CD8-positive, alpha-beta memory T cell (primary cell): Measurements from ENCODE around the gene ZNF536. TPM values are rescaled to one million over a fixed set of nuclear protein-coding genes. Genes with fewer than 3 reads are reported as not detected.

Experiments
- CTCF ChIA-PET: fragments of 350-600 bp; sonication (Branson Sonifier 250); formaldehyde crosslinking; loops from one replicate; lab custom pipeline; 2021; ENCODE audit warnings: antibody characterized with exemption; lab: Charles Lee
- POLR2A ChIA-PET: fragments of 350-600 bp; sonication (Branson Sonifier 250); formaldehyde crosslinking; loops from one replicate; lab custom pipeline; 2021; ENCODE audit warnings: antibody characterized with exemption; lab: Charles Lee
- DNase-seq, 5 donors: peaks; one replicate each; pipeline versions ENCODE4 v3.0.0 to v3.0.0-alpha.2; 2020 to 2022; ENCODE audit warnings: mixed read lengths in 1 of 5
- H3K27ac ChIP-seq: one replicate; pipeline ENCODE4 v1.7.0; 2013; ENCODE audit warnings: low read depth, mild to moderate bottlenecking, low read length, moderate library complexity
- H3K27me3 ChIP-seq: 2 replicates; pipeline ENCODE4 v1.7.0; 2013; ENCODE audit warnings: low read length, mild to moderate bottlenecking; ENCODE audit not compliant: insufficient read depth, poor library complexity, severe bottlenecking
- H3K36me3 ChIP-seq: 2 replicates; pipeline ENCODE4 v1.7.0; 2013; ENCODE audit warnings: mild to moderate bottlenecking, low read length, moderate library complexity; ENCODE audit not compliant: insufficient read depth
- H3K4me1 ChIP-seq: 2 replicates; pipeline ENCODE4 v1.7.0; 2013; ENCODE audit warnings: mild to moderate bottlenecking, low read length, moderate library complexity; ENCODE audit not compliant: insufficient read depth
- H3K4me3 ChIP-seq: 2 replicates; pipeline ENCODE4 v1.7.0; 2013; ENCODE audit warnings: mild to moderate bottlenecking, low read length
- H3K9me3 ChIP-seq: 2 replicates; pipeline ENCODE4 v1.7.0; 2013; ENCODE audit warnings: mild to moderate bottlenecking, low read length
- H3K27ac Mint-ChIP-seq, 8 donors: one replicate each; pipeline ENCODE4 v1.8.0; 2020 to 2021; ENCODE audit warnings: mixed read lengths in 8 of 8, mild to moderate bottlenecking in 6 of 8, inconsistent platforms in 3 of 8, moderate library complexity in 3 of 8
- H3K27me3 Mint-ChIP-seq, 2 donors: one replicate each; pipeline ENCODE4 v1.8.0; 2020 to 2021; ENCODE audit warnings: mixed read lengths in 2 of 2, mild to moderate bottlenecking in 1 of 2, moderate library complexity in 1 of 2
- H3K36me3 Mint-ChIP-seq, 3 donors: one replicate each; pipeline ENCODE4 v1.8.0; 2020 to 2021; ENCODE audit warnings: mixed read lengths in 3 of 3, inconsistent platforms in 1 of 3, mild to moderate bottlenecking in 1 of 3
- H3K4me1 Mint-ChIP-seq, 3 donors: one replicate each; pipeline ENCODE4 v1.8.0; 2020 to 2021; ENCODE audit warnings: mixed read lengths in 3 of 3, inconsistent platforms in 1 of 3, mild to moderate bottlenecking in 1 of 3
- H3K4me3 Mint-ChIP-seq, 7 donors: one replicate each; pipeline ENCODE4 v1.8.0; 2020 to 2021; ENCODE audit warnings: mixed read lengths in 7 of 7, mild to moderate bottlenecking in 6 of 7, moderate library complexity in 4 of 7, inconsistent platforms in 2 of 7
- H3K9me3 Mint-ChIP-seq, 5 donors: one replicate each; pipeline ENCODE4 v1.8.0; 2020 to 2022; ENCODE audit warnings: mixed read lengths in 5 of 5, mild to moderate bottlenecking in 3 of 5, moderate library complexity in 2 of 5, inconsistent platforms in 1 of 5
- polyA plus RNA-seq: library from polyadenylated mRNA; unstranded; fragments of 300-500 nt; fragmentation: Illumina TruSeq; gene quantifications from one replicate; pipeline ENCODE4 v1.2.3, GENCODE V29; 2021
- total RNA-seq, 2 experiments: library from RNA; stranded (reverse); gene quantifications; one replicate each; pipeline ENCODE4 v1.2.3, GENCODE V29; 2021

The ZNF536 gene
- total and polyA plus RNA-seq, 3 experiments from 2014 or later, result not detected

DNA sequence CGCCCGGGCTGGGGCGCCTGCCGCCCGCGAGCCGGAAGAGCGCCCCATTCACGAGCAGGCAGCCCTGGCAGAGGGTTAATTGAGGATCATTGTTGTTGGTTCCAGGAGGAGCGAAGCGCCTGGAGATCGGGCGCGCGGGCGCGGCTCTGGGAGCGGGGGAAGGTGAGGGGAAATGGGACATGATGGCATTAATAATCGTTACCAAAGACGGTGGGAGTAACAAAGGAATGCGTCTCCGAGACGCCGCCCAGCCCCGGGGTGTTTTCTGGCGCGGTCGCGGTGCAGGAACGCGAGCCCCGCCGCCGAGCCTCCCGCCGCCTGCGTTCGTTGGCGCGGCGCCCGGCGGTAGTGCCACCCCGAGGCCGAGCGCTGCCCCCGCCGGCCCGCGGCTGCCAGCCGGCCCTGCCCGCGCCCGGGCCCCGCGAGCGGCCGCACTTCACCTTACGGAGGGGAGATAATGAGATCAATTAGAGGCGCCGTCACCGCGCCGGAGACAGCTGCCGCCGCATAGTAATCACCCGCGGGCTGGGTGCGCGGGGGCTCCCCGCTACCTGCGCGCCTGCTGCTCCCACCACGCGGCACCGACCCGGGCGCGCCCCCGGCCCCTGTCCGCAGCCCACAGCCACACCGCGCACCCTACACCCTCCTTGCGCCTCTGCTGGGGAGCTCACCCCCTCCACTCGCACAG, 2.8 kb downstream of the ZNF536 start:
- POLR2A ChIA-PET, result no interaction called here
- Mint-ChIP-seq H3K4me1 (peaks cover 0 to 5% (median 0%) of the 10 kb centered on the region in 3 donors), H3K9me3 (peaks cover 0 to 2% (median 0%) of the 10 kb centered on the region in 5 donors), H3K36me3 (peaks cover 0 to 2% (median 0%) of the 10 kb centered on the region in 3 donors), H3K4me3 (no peak overlapping the region), H3K27me3 (peaks cover 14 to 41% of the 10 kb centered on the region in 2 donors), H3K27ac (no peak overlapping the region)
- no peak overlapping the region for H3K27ac ChIP-seq
- no peaks in the 10 kb centered on the region for H3K9me3 ChIP-seq
- H3K36me3 ChIP-seq, result no peaks in the 10 kb centered on the region
- CTCF ChIA-PET, result no interaction called here
- H3K27me3 ChIP-seq, result no peaks in the 10 kb centered on the region
- DNase-seq, result no peak
- no peak overlapping the region for H3K4me3 ChIP-seq
- no peaks in the 10 kb centered on the region for H3K4me1 ChIP-seq

DNA sequence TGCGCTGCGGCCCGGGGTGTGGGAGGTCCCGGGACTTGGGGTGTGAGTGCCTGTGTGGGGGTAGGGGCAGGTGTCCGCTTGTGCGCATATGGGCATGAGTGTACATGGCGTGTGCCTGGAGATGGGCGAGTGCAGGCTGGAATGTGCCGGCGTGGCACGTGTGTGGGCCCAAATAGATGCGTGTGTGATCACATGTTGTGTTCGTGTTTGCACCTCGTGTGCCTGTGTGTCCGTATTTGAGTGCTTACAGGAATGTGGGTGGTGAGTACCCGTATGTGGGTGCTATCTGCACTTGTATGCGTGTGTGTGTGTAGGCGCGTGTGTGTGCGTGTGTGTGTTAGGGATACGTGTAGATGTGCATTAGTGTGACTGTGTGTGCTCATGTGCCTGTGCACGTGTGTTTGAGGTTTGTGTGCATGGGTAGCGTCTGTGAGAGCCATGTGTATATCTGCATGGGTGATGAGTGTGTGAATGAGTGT, 3.4 kb downstream of the ZNF536 start:
- CTCF ChIA-PET, result no interaction called here
- no peak for DNase-seq
- Histone ChIP-seq H3K4me3 (no peak overlapping the region), H3K27ac (no peak overlapping the region), H3K4me1 (no peaks in the 10 kb centered on the region), H3K36me3 (no peaks in the 10 kb centered on the region), H3K27me3 (no peaks in the 10 kb centered on the region), H3K9me3 (no peaks in the 10 kb centered on the region)
- POLR2A ChIA-PET, result no interaction called here
- H3K27ac Mint-ChIP-seq, result no peak overlapping the region
- H3K36me3 Mint-ChIP-seq, result peaks cover 0 to 2% (median 0%) of the 10 kb centered on the region in 3 donors
- peaks cover 0 to 5% (median 0%) of the 10 kb centered on the region in 3 donors for H3K4me1 Mint-ChIP-seq
- no peak overlapping the region for H3K4me3 Mint-ChIP-seq
- peaks cover 0 to 2% (median 0%) of the 10 kb centered on the region in 5 donors for H3K9me3 Mint-ChIP-seq
- H3K27me3 Mint-ChIP-seq, result peaks cover 14 to 41% of the 10 kb centered on the region in 2 donors

DNA sequence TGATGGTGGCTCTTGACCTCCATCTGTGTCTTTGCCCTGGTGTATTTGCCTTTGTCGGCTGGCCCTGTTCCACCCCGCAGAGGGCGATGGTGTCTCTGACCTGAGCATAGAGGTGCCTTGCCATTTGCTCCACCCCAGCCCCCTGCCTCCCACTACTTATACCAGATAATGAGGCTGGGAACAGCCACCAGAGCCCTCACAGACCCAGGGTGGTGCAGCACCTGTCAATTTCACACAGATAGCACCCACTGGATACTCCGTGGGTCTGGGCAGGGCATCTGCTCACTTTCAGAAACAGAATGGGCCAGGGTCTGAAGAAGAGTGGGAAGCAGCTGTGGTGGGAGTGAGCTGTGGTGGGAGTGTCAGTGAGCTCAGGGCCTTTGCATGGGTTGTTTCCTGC, 4.1 kb downstream of the ZNF536 start:
- Histone ChIP-seq H3K9me3 (no peaks in the 10 kb centered on the region), H3K36me3 (no peaks in the 10 kb centered on the region), H3K27me3 (no peaks in the 10 kb centered on the region), H3K4me1 (no peaks in the 10 kb centered on the region), H3K27ac (no peak overlapping the region), H3K4me3 (no peak overlapping the region)
- H3K27me3 Mint-ChIP-seq, result peaks cover 14 to 41% of the 10 kb centered on the region in 2 donors
- peaks cover 0 to 2% (median 0%) of the 10 kb centered on the region in 5 donors for H3K9me3 Mint-ChIP-seq
- H3K36me3 Mint-ChIP-seq, result peaks cover 0 to 2% (median 0%) of the 10 kb centered on the region in 3 donors
- no peak for DNase-seq
- no peak overlapping the region for H3K27ac Mint-ChIP-seq
- ChIA-PET POLR2A (no interaction called here), CTCF (no interaction called here)
- H3K4me3 Mint-ChIP-seq, result no peak overlapping the region
- H3K4me1 Mint-ChIP-seq, result peaks cover 0 to 5% (median 0%) of the 10 kb centered on the region in 3 donors

DNA sequence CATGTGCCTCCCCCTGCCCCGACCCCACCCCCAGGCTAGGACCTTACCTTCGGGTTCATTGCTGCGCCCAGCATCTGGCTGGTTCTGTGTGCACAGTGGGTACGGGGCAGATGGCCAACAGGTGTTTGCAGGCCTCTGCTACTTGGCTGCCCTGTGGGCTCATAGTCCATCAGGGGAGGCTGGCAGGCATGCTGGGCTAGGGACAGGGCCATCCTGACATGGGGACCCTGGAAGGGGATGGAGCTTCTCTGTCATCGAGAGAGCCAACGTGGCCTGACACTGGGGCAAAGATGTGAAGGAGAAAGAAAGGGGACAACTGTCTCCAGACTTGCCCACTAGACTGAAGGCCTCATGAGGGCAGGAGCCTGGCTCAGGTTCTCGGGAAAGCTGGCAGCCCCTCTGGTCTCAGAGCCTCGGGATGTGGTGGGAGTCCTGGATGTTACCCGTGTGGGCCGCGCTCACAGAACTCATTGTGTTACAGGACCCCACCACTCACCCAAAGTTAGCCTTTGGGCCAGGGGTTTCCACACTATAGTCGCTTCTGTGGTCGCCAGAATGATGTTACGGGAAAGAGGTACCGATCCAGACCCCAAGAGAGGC, 4.7 kb downstream of the ZNF536 start:
- H3K27ac Mint-ChIP-seq, result no peak overlapping the region
- no peaks in the 10 kb centered on the region for H3K9me3 ChIP-seq
- CTCF ChIA-PET, result no interaction called here
- H3K27me3 Mint-ChIP-seq, result peaks cover 12 to 40% of the 10 kb centered on the region in 2 donors
- POLR2A ChIA-PET, result no interaction called here
- no peak overlapping the region for H3K4me3 ChIP-seq
- no peaks in the 10 kb centered on the region for H3K36me3 ChIP-seq
- no peaks in the 10 kb centered on the region for H3K27me3 ChIP-seq
- peaks cover 0 to 5% (median 0%) of the 10 kb centered on the region in 3 donors for H3K4me1 Mint-ChIP-seq
- peaks cover 0 to 2% (median 0%) of the 10 kb centered on the region in 3 donors for H3K36me3 Mint-ChIP-seq
- H3K9me3 Mint-ChIP-seq, result peaks cover 0 to 2% (median 0%) of the 10 kb centered on the region in 5 donors
- no peak overlapping the region for H3K27ac ChIP-seq
- no peak for DNase-seq
- no peaks in the 10 kb centered on the region for H3K4me1 ChIP-seq
- no peak overlapping the region for H3K4me3 Mint-ChIP-seq

DNA sequence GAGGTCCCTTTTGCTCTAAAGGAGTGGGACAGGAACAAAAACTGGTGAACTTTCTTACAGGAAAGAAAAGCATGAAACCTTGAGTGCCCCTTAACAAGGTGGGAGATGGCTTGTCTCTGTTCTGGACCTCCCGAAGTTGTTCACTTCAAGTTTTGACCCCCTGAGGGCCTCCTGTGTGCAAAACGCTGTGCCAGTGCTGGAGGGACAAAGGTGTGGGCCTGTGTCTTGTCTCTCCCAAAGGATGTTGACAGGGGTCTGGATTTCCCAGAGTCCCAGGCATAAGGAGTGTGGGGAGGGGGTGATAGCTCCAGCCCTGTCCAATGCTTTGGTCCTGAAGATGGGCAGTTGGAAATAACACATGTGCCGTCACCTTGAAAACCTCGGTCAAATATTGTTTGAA, 6.5 kb downstream of the ZNF536 start:
- H3K27me3 ChIP-seq, result no peaks in the 10 kb centered on the region
- H3K36me3 Mint-ChIP-seq, result peaks cover 0 to 2% (median 0%) of the 10 kb centered on the region in 3 donors
- no peaks in the 10 kb centered on the region for H3K4me1 ChIP-seq
- H3K4me3 ChIP-seq, result no peak overlapping the region
- ChIA-PET POLR2A (no interaction called here), CTCF (no interaction called here)
- H3K4me1 Mint-ChIP-seq, result peaks cover 0 to 5% (median 0%) of the 10 kb centered on the region in 3 donors
- no peaks in the 10 kb centered on the region for H3K9me3 ChIP-seq
- no peaks in the 10 kb centered on the region for H3K36me3 ChIP-seq
- H3K9me3 Mint-ChIP-seq, result peaks cover 0 to 2% (median 0%) of the 10 kb centered on the region in 5 donors
- no peak overlapping the region for H3K4me3 Mint-ChIP-seq
- H3K27ac ChIP-seq, result no peak overlapping the region
- no peak for DNase-seq
- peak overlapping the region in 1 of 8 donors; percentile 4 for H3K27ac Mint-ChIP-seq
- peaks cover 7 to 27% of the 10 kb centered on the region in 2 donors for H3K27me3 Mint-ChIP-seq

DNA sequence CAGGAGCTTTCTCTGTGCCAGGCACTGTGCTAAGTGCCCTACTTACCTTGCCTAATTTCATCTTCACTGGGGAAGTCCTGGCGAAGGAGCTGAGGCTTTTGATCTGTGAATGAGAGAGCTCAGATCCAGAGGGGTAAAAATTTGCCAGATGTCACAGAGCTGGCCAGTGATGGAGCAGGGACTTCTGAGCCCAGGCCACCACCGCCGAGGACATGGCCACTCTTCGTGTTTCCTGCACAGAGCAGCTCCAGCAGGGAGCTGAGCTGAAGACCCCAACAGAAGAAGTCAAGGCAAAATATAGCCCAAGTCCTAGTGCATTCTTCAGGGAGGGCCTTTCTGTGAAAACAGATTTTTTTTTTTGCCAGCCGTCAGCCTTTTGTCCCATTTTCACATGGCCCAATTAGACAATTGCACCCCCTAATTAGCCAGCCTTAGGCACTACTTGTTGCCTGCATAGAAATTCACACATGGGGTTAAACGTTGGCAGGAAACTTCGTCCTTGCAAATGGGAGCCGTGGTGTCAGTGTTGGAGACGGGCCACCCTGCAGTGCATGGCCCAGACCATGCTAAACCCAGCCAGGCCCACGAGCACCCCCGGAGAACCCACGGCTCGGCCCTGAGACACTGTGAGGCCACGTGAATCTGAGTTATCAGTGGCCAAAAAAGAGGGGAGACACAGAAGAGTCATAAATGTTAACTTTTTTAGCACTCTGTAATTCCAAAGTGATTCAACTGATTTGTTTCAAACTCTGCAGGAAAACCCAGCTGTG, 7.8 kb downstream of the ZNF536 start:
- DNase-seq, result no peak
- POLR2A ChIA-PET, result no interaction called here
- peaks cover 0 to 2% (median 0%) of the 10 kb centered on the region in 3 donors for H3K36me3 Mint-ChIP-seq
- Histone ChIP-seq H3K9me3 (no peaks in the 10 kb centered on the region), H3K4me1 (no peaks in the 10 kb centered on the region), H3K27me3 (no peaks in the 10 kb centered on the region), H3K36me3 (no peaks in the 10 kb centered on the region), H3K27ac (no peak overlapping the region), H3K4me3 (no peak overlapping the region)
- peaks cover 7 to 23% of the 10 kb centered on the region in 2 donors for H3K27me3 Mint-ChIP-seq
- peaks cover 0 to 5% (median 0%) of the 10 kb centered on the region in 3 donors for H3K4me1 Mint-ChIP-seq
- H3K27ac Mint-ChIP-seq, result no peak overlapping the region
- H3K4me3 Mint-ChIP-seq, result no peak overlapping the region
- peaks cover 0 to 2% (median 0%) of the 10 kb centered on the region in 5 donors for H3K9me3 Mint-ChIP-seq
- CTCF ChIA-PET, result no interaction called here

DNA sequence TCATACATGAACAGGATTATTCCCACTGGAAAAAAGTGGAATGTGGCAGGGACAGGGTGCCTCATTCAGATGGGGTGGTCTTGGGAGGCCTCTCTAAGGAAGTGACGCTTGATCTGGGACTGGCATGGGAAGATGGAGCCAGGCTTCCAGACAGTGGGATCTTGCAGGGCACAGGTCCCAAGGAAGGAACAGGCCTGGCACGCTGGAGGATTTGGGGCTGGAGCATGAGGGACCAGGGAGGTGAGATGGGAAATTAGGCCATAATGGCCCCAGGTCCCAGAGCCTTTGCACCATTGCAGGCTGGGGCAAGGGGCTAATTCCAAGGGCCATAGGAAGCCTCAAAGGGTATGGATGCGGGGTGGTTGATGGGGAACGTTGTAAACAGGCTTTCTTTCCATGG, 9.2 kb downstream of the ZNF536 start:
- Histone ChIP-seq H3K36me3 (no peaks in the 10 kb centered on the region), H3K9me3 (no peaks in the 10 kb centered on the region), H3K4me1 (no peaks in the 10 kb centered on the region), H3K4me3 (no peak overlapping the region), H3K27ac (no peak overlapping the region), H3K27me3 (no peaks in the 10 kb centered on the region)
- Mint-ChIP-seq H3K27me3 (peaks cover 3 to 13% of the 10 kb centered on the region in 2 donors), H3K4me1 (no peaks in the 10 kb centered on the region), H3K9me3 (no peaks in the 10 kb centered on the region), H3K4me3 (no peak overlapping the region), H3K36me3 (no peaks in the 10 kb centered on the region), H3K27ac (peak overlapping the region in 1 of 8 donors; percentile 44)
- POLR2A ChIA-PET, result no interaction called here
- CTCF ChIA-PET, result no interaction called here
- DNase-seq, result no peak

DNA sequence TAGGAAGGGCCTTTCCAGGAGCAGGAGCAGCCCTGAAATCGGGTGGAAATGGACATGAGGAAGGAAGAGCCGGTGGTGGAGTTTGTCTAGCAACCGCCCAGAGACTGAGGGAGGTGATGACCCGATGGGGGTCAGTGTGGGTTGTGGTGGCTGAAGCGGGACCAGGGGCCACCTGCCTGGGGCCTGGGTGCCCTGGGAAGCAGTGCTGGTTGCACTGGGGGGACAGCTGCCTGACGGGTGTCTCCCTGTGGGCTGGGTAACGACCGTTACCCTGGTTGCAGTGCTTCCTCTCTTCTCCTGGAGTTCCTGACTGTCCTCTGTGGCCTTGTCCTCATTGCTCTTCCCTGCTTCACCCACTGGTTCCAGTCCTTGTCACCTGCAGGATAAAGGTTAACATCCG, 13.0 kb downstream of the ZNF536 start:
- CTCF ChIA-PET, result no interaction called here

More for the DNA sequence above, 13.0 kb downstream of the ZNF536 start:
- Histone ChIP-seq H3K27ac (no peak overlapping the region), H3K36me3 (no peaks in the 10 kb centered on the region), H3K27me3 (no peaks in the 10 kb centered on the region), H3K9me3 (no peaks in the 10 kb centered on the region), H3K4me3 (no peak overlapping the region), H3K4me1 (no peaks in the 10 kb centered on the region)
- Mint-ChIP-seq H3K27ac (no peak overlapping the region), H3K9me3 (no peaks in the 10 kb centered on the region), H3K4me3 (no peak overlapping the region), H3K4me1 (no peaks in the 10 kb centered on the region), H3K36me3 (no peaks in the 10 kb centered on the region), H3K27me3 (peaks cover 0 to 5% of the 10 kb centered on the region in 2 donors)
- no peak for DNase-seq
- POLR2A ChIA-PET, result no interaction called here
